Measurements from ENCODE around the gene SPATC1L. TPM values are rescaled to one million over a fixed set of nuclear protein-coding genes. Genes with fewer than 3 reads are reported as not detected.

SPATC1L gene
- total and polyA plus RNA-seq, 2 donors (not counting 1 experiment from before 2014, with no cell fraction given) = 11.4 to 15.4 TPM

DNA sequence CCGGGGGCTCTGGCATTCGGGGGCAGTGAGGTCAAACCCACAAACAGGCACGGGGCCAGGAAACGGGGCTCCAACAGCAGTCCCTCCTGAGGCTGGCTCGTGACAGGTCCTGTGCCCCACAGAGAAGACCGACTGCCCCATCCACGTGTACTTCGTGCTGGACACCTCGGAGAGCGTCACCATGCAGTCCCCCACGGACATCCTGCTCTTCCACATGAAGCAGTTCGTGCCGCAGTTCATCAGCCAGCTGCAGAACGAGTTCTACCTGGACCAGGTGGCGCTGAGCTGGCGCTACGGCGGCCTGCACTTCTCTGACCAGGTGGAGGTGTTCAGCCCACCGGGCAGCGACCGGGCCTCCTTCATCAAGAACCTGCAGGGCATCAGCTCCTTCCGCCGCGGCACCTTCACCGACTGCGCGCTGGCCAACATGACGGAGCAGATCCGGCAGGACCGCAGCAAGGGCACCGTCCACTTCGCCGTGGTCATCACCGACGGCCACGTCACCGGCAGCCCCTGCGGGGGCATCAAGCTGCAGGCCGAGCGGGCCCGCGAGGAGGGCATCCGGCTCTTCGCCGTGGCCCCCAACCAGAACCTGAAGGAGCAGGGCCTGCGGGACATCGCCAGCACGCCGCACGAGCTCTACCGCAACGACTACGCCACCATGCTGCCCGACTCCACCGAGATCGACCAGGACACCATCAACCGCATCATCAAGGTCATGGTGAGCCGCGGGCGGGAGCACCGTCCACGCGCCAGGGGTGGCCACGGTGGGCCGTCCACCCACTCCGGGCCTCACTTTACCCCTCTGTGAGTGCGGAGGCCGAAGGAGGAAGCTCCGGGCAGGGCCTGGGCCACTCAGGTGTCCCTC, 72.2 kb downstream of the SPATC1L start:
- no peak overlapping the region for H3K27ac Mint-ChIP-seq
- Histone ChIP-seq H3K79me2 (ENCODE audit: control insufficient read depth, insufficient read depth, low read length) (no peaks in the 10 kb centered on the region), H3K9ac (ENCODE audit: low read length) (no peak overlapping the region), H3K4me1 (ENCODE audit: control insufficient read depth in 2 of 2, insufficient read depth in 2 of 2, low read length in 2 of 2) (no peaks in the 10 kb centered on the region), H3K27ac (ENCODE audit: low read length in 2 of 2) (no peak overlapping the region), H2AFZ (ENCODE audit: insufficient read depth, low read depth, low read length, poor library complexity, severe bottlenecking) (no peak overlapping the region), H3K36me3 (replicated peaks in 1 of 2; ENCODE audit: control extremely low read depth in 1 of 2, control insufficient read depth in 1 of 2, extremely low read depth in 1 of 2, insufficient read depth in 2 of 2, low read length in 1 of 2) (no peaks in the 10 kb centered on the region), H4K20me1 (ENCODE audit: control insufficient read depth, insufficient read depth, low read length, poor library complexity, severe bottlenecking) (no peaks in the 10 kb centered on the region), H3K9me3 (ENCODE audit: control extremely low read depth in 1 of 3, control insufficient read depth in 2 of 3, insufficient read depth in 1 of 3, low read length in 2 of 3) (peaks cover 0 to 45% (median 6%) of the 10 kb centered on the region in 3 donors), H3K4me3 (ENCODE audit: control extremely low read depth in 1 of 5, extremely low read depth in 1 of 5, insufficient read depth in 1 of 5, low read depth in 2 of 5, low read length in 4 of 5) (no peak overlapping the region), H3K27me3 (replicated peaks in 1 of 4; ENCODE audit: control extremely low read depth in 1 of 4, control insufficient read depth in 3 of 4, insufficient read depth in 4 of 4, low read length in 3 of 4) (no peaks in the 10 kb centered on the region), H3K4me2 (replicated peaks; ENCODE audit: low read depth, low read length, poor library complexity, severe bottlenecking) (no peak overlapping the region)
- WGBS (ENCODE audit: insufficient coverage) = 95% methylated on average over 69 of the region's 69 CpGs
- H3K27me3 Mint-ChIP-seq = no peaks in the 10 kb centered on the region
- no peak overlapping the region for H3K4me3 Mint-ChIP-seq
- ATAC-seq (ENCODE audit: low read depth) (no peak), DNase-seq (no peak)
- intact Hi-C loops (cut with micrococcal nuclease) = no loop called here
- H3K4me1 Mint-ChIP-seq = no peaks in the 10 kb centered on the region
- peaks cover 2% of the 10 kb centered on the region for H3K9me3 Mint-ChIP-seq (ENCODE audit: insufficient read depth)
- ChIA-PET CTCF (interaction anchor here (1.5 kb wide), 1 partner anchor 31 kb away, joined by 3 read pairs; no protein-coding TSS in a partner anchor), POLR2A (no interaction called here)
- TF ChIP-seq, protein P1, sequence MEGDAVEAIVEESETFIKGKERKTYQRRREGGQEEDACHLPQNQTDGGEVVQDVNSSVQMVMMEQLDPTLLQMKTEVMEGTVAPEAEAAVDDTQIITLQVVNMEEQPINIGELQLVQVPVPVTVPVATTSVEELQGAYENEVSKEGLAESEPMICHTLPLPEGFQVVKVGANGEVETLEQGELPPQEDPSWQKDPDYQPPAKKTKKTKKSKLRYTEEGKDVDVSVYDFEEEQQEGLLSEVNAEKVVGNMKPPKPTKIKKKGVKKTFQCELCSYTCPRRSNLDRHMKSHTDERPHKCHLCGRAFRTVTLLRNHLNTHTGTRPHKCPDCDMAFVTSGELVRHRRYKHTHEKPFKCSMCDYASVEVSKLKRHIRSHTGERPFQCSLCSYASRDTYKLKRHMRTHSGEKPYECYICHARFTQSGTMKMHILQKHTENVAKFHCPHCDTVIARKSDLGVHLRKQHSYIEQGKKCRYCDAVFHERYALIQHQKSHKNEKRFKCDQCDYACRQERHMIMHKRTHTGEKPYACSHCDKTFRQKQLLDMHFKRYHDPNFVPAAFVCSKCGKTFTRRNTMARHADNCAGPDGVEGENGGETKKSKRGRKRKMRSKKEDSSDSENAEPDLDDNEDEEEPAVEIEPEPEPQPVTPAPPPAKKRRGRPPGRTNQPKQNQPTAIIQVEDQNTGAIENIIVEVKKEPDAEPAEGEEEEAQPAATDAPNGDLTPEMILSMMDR (IDR thresholded peaks at IDR 0.05) = no peak
- TF ChIP-seq EZH2 (IDR thresholded peaks at IDR 0.05; ENCODE audit: borderline replicate concordance, insufficient read depth, low read depth, low read length, poor library complexity, severe bottlenecking) = no peak

DNA sequence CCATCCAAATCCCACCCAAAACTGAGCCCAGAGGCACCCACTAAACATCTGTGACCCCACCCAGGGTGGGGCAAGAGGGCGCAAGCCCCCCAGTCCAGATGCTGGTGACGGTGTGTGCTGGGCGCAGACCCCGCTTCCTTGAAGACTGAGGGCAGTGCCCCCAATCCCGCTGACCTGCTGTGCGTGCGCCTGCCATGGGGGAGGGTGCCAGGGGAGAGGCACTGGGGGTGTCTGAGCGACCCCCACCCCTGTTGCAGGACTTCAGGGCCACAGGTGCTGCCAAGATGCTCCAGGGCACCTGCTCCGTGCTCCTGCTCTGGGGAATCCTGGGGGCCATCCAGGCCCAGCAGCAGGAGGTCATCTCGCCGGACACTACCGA, 73.1 kb downstream of the SPATC1L start:
- Mint-ChIP-seq H3K4me3 (no peak overlapping the region), H3K27ac (no peak overlapping the region), H3K4me1 (no peaks in the 10 kb centered on the region), H3K27me3 (no peaks in the 10 kb centered on the region), H3K9me3 (ENCODE audit: insufficient read depth) (peaks cover 2% of the 10 kb centered on the region)
- intact Hi-C loops (cut with micrococcal nuclease) = no loop called here
- ChIA-PET POLR2A (no interaction called here), CTCF (no interaction called here)
- Histone ChIP-seq H3K36me3 (replicated peaks in 1 of 2; ENCODE audit: control extremely low read depth in 1 of 2, control insufficient read depth in 1 of 2, extremely low read depth in 1 of 2, insufficient read depth in 2 of 2, low read length in 1 of 2) (no peaks in the 10 kb centered on the region), H4K20me1 (ENCODE audit: control insufficient read depth, insufficient read depth, low read length, poor library complexity, severe bottlenecking) (no peaks in the 10 kb centered on the region), H3K27ac (ENCODE audit: low read length in 2 of 2) (no peak overlapping the region), H3K27me3 (replicated peaks in 1 of 4; ENCODE audit: control extremely low read depth in 1 of 4, control insufficient read depth in 3 of 4, insufficient read depth in 4 of 4, low read length in 3 of 4) (no peaks in the 10 kb centered on the region), H3K9ac (ENCODE audit: low read length) (no peak overlapping the region), H3K4me3 (ENCODE audit: control extremely low read depth in 1 of 5, extremely low read depth in 1 of 5, insufficient read depth in 1 of 5, low read depth in 2 of 5, low read length in 4 of 5) (no peak overlapping the region), H3K4me1 (ENCODE audit: control insufficient read depth in 2 of 2, insufficient read depth in 2 of 2, low read length in 2 of 2) (no peaks in the 10 kb centered on the region), H3K79me2 (ENCODE audit: control insufficient read depth, insufficient read depth, low read length) (no peaks in the 10 kb centered on the region), H3K4me2 (replicated peaks; ENCODE audit: low read depth, low read length, poor library complexity, severe bottlenecking) (no peak overlapping the region), H2AFZ (ENCODE audit: insufficient read depth, low read depth, low read length, poor library complexity, severe bottlenecking) (no peak overlapping the region), H3K9me3 (ENCODE audit: control extremely low read depth in 1 of 3, control insufficient read depth in 2 of 3, insufficient read depth in 1 of 3, low read length in 2 of 3) (peaks cover 0 to 43% (median 6%) of the 10 kb centered on the region in 3 donors)
- 86% methylated on average over 11 of the region's 12 CpGs for WGBS (ENCODE audit: insufficient coverage)
- no peak for TF ChIP-seq EZH2 (IDR thresholded peaks at IDR 0.05; ENCODE audit: borderline replicate concordance, insufficient read depth, low read depth, low read length, poor library complexity, severe bottlenecking)
- TF ChIP-seq, protein P1 (IDR thresholded peaks at IDR 0.05) = no peak
- DNase-seq = no peak
- ATAC-seq (ENCODE audit: low read depth) = no peak

All from B cell (primary cell).